ENCODE data around the gene RBBP8.

Gene RBBP8

GRCh38 chr18:23068011-23068410, 134.9 kb downstream of the RBBP8 start:
- no CpG with 5 or more reads among the region's 4 CpGs for WGBS (ENCODE audit: insufficient coverage, insufficient read length)
- Histone ChIP-seq H3K36me3 (ENCODE audit: control insufficient read depth, insufficient read depth, low read length) (no peaks in the 10 kb centered on the region), H3K27me3 (ENCODE audit: control insufficient read depth, insufficient read depth, low read length) (no peaks in the 10 kb centered on the region), H3K9me3 (ENCODE audit: control insufficient read depth, insufficient read depth, low read length) (no peaks in the 10 kb centered on the region), H3K4me1 (ENCODE audit: control insufficient read depth, insufficient read depth, low read length) (peaks cover 1% of the 10 kb centered on the region; the same call in 1 of the 2 replicates), H3K27ac (ENCODE audit: low read length) (no peak overlapping the region), H3K4me3 (ENCODE audit: low read length) (no peak overlapping the region)
- DNase-seq (ENCODE audit: low read depth, low spot score) = no peak

GRCh38 chr18:23068570-23069310, 135.6 kb downstream of the RBBP8 start:
- H3K27ac ChIP-seq (ENCODE audit: low read length) = no peak overlapping the region
- no CpG with 5 or more reads among the region's 7 CpGs for WGBS (ENCODE audit: insufficient coverage, insufficient read length)
- H3K9me3 ChIP-seq (ENCODE audit: control insufficient read depth, insufficient read depth, low read length) = no peaks in the 10 kb centered on the region
- no peak overlapping the region for H3K4me3 ChIP-seq (ENCODE audit: low read length)
- no peaks in the 10 kb centered on the region for H3K27me3 ChIP-seq (ENCODE audit: control insufficient read depth, insufficient read depth, low read length)
- no peak for DNase-seq (ENCODE audit: low read depth, low spot score)
- H3K4me1 ChIP-seq (ENCODE audit: control insufficient read depth, insufficient read depth, low read length) = peaks cover 1% of the 10 kb centered on the region; the same call in 1 of the 2 replicates
- no peaks in the 10 kb centered on the region for H3K36me3 ChIP-seq (ENCODE audit: control insufficient read depth, insufficient read depth, low read length)

- Histone ChIP-seq H3K27ac (ENCODE audit: low read length) (no peak overlapping the region), H3K4me1 (ENCODE audit: control insufficient read depth, insufficient read depth, low read length) (peaks cover 1% of the 10 kb centered on the region; the same call in 1 of the 2 replicates), H3K9me3 (ENCODE audit: control insufficient read depth, insufficient read depth, low read length) (no peaks in the 10 kb centered on the region), H3K36me3 (ENCODE audit: control insufficient read depth, insufficient read depth, low read length) (no peaks in the 10 kb centered on the region), H3K4me3 (ENCODE audit: low read length) (no peak overlapping the region), H3K27me3 (ENCODE audit: control insufficient read depth, insufficient read depth, low read length) (no peaks in the 10 kb centered on the region)
- WGBS (ENCODE audit: insufficient coverage, insufficient read length) = no CpG with 5 or more reads among the region's 10 CpGs
- DNase-seq (ENCODE audit: low read depth, low spot score) = no peak
These were observed 136.4 kb downstream of the RBBP8 start for GRCh38 chr18:23069481-23069880.

- peaks cover 1% of the 10 kb centered on the region; the same call in 1 of the 2 replicates for H3K4me1 ChIP-seq (ENCODE audit: control insufficient read depth, insufficient read depth, low read length)
- no CpG with 5 or more reads among the region's 1 CpG for WGBS (ENCODE audit: insufficient coverage, insufficient read length)
These were observed 136.8 kb downstream of the RBBP8 start for GRCh38 chr18:23069898-23070297.

GRCh38 chr18:23071285-23071684, 138.2 kb downstream of the RBBP8 start:
- DNase-seq (ENCODE audit: low read depth, low spot score) = no peak
- no peak overlapping the region for H3K4me3 ChIP-seq (ENCODE audit: low read length)
- WGBS (ENCODE audit: insufficient coverage, insufficient read length) = no CpG with 5 or more reads among the region's 5 CpGs

More at GRCh38 chr18:23069898-23070297, 136.8 kb downstream of the RBBP8 start:
- Histone ChIP-seq H3K9me3 (ENCODE audit: control insufficient read depth, insufficient read depth, low read length) (no peaks in the 10 kb centered on the region), H3K4me3 (ENCODE audit: low read length) (no peak overlapping the region), H3K27me3 (ENCODE audit: control insufficient read depth, insufficient read depth, low read length) (no peaks in the 10 kb centered on the region), H3K36me3 (ENCODE audit: control insufficient read depth, insufficient read depth, low read length) (no peaks in the 10 kb centered on the region), H3K27ac (ENCODE audit: low read length) (no peak overlapping the region)
- no peak for DNase-seq (ENCODE audit: low read depth, low spot score)

GRCh38 chr18:23072079-23072478, 139.0 kb downstream of the RBBP8 start:
- H3K27me3 ChIP-seq (ENCODE audit: control insufficient read depth, insufficient read depth, low read length) = no peaks in the 10 kb centered on the region
- no peaks in the 10 kb centered on the region for H3K36me3 ChIP-seq (ENCODE audit: control insufficient read depth, insufficient read depth, low read length)
- H3K9me3 ChIP-seq (ENCODE audit: control insufficient read depth, insufficient read depth, low read length) = no peaks in the 10 kb centered on the region
- H3K27ac ChIP-seq (ENCODE audit: low read length) = no peak overlapping the region
- no peak overlapping the region for H3K4me3 ChIP-seq (ENCODE audit: low read length)
- H3K4me1 ChIP-seq (ENCODE audit: control insufficient read depth, insufficient read depth, low read length) = peaks cover 1% of the 10 kb centered on the region; the same call in 1 of the 2 replicates
- no peak for DNase-seq (ENCODE audit: low read depth, low spot score)
- no CpG with 5 or more reads among the region's 9 CpGs for WGBS (ENCODE audit: insufficient coverage, insufficient read length)

More at GRCh38 chr18:23071285-23071684, 138.2 kb downstream of the RBBP8 start:
- Histone ChIP-seq H3K36me3 (ENCODE audit: control insufficient read depth, insufficient read depth, low read length) (no peaks in the 10 kb centered on the region), H3K27me3 (ENCODE audit: control insufficient read depth, insufficient read depth, low read length) (no peaks in the 10 kb centered on the region), H3K4me1 (ENCODE audit: control insufficient read depth, insufficient read depth, low read length) (peaks cover 1% of the 10 kb centered on the region; the same call in 1 of the 2 replicates), H3K9me3 (ENCODE audit: control insufficient read depth, insufficient read depth, low read length) (no peaks in the 10 kb centered on the region), H3K27ac (ENCODE audit: low read length) (no peak overlapping the region)

GRCh38 chr18:23073996-23074606, 141.0 kb downstream of the RBBP8 start:
- DNase-seq (ENCODE audit: low read depth, low spot score) = no peak
- H3K4me3 ChIP-seq (ENCODE audit: low read length) = no peak overlapping the region
- WGBS (ENCODE audit: insufficient coverage, insufficient read length) = no CpG with 5 or more reads among the region's 8 CpGs
- no peaks in the 10 kb centered on the region for H3K27me3 ChIP-seq (ENCODE audit: control insufficient read depth, insufficient read depth, low read length)
- no peaks in the 10 kb centered on the region for H3K9me3 ChIP-seq (ENCODE audit: control insufficient read depth, insufficient read depth, low read length)
- H3K36me3 ChIP-seq (ENCODE audit: control insufficient read depth, insufficient read depth, low read length) = no peaks in the 10 kb centered on the region
- no peak overlapping the region for H3K27ac ChIP-seq (ENCODE audit: low read length)
- no peaks in the 10 kb centered on the region for H3K4me1 ChIP-seq (ENCODE audit: control insufficient read depth, insufficient read depth, low read length)

Measured in iPS DF 6.9 (cell line).